Amniotic stem cell (primary cell): ENCODE data around the gene PSMD8.
"Not testable (repeated sequence)": the region's sequence is repeated elsewhere in the genome, so short reads cannot be mapped to it uniquely, and the experiment has no call there.

Experiments used
- DNase-seq: peaks from one replicate; lab custom pipeline; 2025; lab: John Stamatoyannopoulos, UW

Gene PSMD8

GRCh38 chr19:38387550-38388348, 13.4 kb downstream of the PSMD8 start, which contains the start of gene GGN:
Gene GGN, minus strand, starts transcription at chr19:38388034. Its CDS starts 773 bp downstream, at chr19:38387261.
- peak; percentile 94 for DNase-seq

GRCh38 chr19:38388349-38389100, 14.2 kb downstream of the PSMD8 start, which contains the start of gene SPRED3:
Gene SPRED3, plus strand, starts transcription at chr19:38388697. Its CDS starts 1,606 bp downstream, at chr19:38390303.
- no peak for DNase-seq

- peak; percentile 67 for DNase-seq
Measured at GRCh38 chr19:38389101-38389925, 14.9 kb downstream of the PSMD8 start.

- DNase-seq, result no peak
Measured at GRCh38 chr19:38389957-38390924, 15.9 kb downstream of the PSMD8 start.

- no peak for DNase-seq
Measured at GRCh38 chr19:38391911-38392464, 17.6 kb downstream of the PSMD8 start.

GRCh38 chr19:38392707-38393308, 18.4 kb downstream of the PSMD8 start:
- no peak for DNase-seq

- DNase-seq, result no peak
Measured at GRCh38 chr19:38394488-38394887, 20.1 kb downstream of the PSMD8 start.

GRCh38 chr19:38395381-38396114, 21.2 kb downstream of the PSMD8 start:
- DNase-seq, result no peak

GRCh38 chr19:38399081-38399480, 24.7 kb downstream of the PSMD8 start:
- no peak for DNase-seq

- DNase-seq, result no peak
Measured at GRCh38 chr19:38399537-38399936, 25.2 kb downstream of the PSMD8 start.

GRCh38 chr19:38400361-38400760, 26.0 kb downstream of the PSMD8 start:
- no peak for DNase-seq

GRCh38 chr19:38401148-38401547, 26.8 kb downstream of the PSMD8 start:
- DNase-seq, result no peak

GRCh38 chr19:38402623-38402966, 28.2 kb downstream of the PSMD8 start:
- no peak for DNase-seq

- DNase-seq, result peak; percentile 85
Measured at GRCh38 chr19:38402967-38403674, 28.8 kb downstream of the PSMD8 start, which contains the start of gene FAM98C. Gene FAM98C, plus strand, starts transcription at chr19:38403093. Its CDS starts 61 bp downstream, at chr19:38403154.

GRCh38 chr19:38404858-38405257, 30.5 kb downstream of the PSMD8 start:
- no peak for DNase-seq

- no peak for DNase-seq
Measured at GRCh38 chr19:38405276-38405675, 30.9 kb downstream of the PSMD8 start.

- DNase-seq, result no peak
Measured at GRCh38 chr19:38409631-38410133, 35.3 kb downstream of the PSMD8 start.

- DNase-seq, result not testable (repeated sequence)
Measured at GRCh38 chr19:38410407-38410806, 36.0 kb downstream of the PSMD8 start.
